ENCODE measurements around the gene GPR37L1.

DNA sequence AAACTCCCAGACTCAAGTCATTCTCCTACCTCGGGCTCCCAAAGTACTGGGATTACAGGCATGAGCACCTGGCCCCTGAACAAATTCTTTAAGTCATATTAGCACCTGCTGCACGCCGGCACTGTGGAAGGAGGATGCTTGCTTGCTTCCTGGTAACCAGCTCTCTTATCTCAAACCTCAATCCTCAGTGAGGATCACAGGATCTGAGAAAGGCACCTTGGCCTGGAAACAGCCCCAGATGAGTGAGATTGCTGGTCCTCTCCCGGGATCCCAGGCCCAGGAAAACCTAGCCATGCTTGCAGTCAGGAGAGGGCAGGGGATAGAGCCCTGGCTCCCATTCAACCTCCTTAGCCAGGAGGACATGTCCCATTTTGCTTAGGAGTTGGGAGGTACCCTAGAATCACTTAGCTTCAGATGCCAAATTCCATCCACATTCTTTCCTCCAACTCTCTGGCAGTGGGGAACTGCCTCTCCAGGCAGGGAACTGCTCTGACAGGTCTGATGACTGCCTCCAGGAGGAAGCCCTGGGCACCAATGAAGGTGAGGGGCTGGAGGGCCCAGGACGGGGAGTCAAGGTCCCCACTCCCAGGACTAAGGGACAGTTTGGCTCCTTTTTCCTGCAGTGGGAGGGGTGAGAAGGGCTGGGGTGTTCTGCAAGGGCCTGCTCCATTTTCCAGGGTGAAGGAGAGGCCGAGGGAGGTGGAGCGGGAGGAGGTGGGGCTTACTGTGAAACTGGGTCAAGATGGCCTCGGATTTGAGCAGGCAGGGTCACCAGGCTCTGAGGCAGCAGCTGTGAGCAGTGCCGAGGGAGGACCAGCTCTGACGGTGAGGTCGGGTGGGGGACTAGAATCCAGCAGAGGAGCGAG lies 9.5 kb downstream of the GPR37L1 start:
- TF ChIP-seq BACH1 (IDR thresholded peaks at IDR 0.05; ENCODE audit: low read length), result no peak
- no peak for TF ChIP-seq POU5F1 (IDR thresholded peaks at IDR 0.05; ENCODE audit: low read depth, low read length)
- TF ChIP-seq EP300 (IDR thresholded peaks at IDR 0.05; ENCODE audit: borderline replicate concordance in 1 of 2, low read depth in 2 of 2, low read length in 2 of 2), result no peak
- TF ChIP-seq, protein P1, sequence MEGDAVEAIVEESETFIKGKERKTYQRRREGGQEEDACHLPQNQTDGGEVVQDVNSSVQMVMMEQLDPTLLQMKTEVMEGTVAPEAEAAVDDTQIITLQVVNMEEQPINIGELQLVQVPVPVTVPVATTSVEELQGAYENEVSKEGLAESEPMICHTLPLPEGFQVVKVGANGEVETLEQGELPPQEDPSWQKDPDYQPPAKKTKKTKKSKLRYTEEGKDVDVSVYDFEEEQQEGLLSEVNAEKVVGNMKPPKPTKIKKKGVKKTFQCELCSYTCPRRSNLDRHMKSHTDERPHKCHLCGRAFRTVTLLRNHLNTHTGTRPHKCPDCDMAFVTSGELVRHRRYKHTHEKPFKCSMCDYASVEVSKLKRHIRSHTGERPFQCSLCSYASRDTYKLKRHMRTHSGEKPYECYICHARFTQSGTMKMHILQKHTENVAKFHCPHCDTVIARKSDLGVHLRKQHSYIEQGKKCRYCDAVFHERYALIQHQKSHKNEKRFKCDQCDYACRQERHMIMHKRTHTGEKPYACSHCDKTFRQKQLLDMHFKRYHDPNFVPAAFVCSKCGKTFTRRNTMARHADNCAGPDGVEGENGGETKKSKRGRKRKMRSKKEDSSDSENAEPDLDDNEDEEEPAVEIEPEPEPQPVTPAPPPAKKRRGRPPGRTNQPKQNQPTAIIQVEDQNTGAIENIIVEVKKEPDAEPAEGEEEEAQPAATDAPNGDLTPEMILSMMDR (IDR thresholded peaks at IDR 0.05; ENCODE audit: control extremely low read depth in 1 of 3, insufficient read depth in 1 of 3, low read depth in 1 of 3, low read length in 3 of 3), result no peak
